GM21723 (cell line): ENCODE measurements around the gene TBC1D9B.

Experiments used
- ATAC-seq: cut with Tn5 transposase; IDR thresholded peaks from one replicate; pipeline ENCODE4 v1.9.1; 2021; ENCODE audit warnings: mild to moderate bottlenecking, moderate library complexity; ENCODE audit not compliant: unreplicated experiment

The TBC1D9B gene

GRCh38 chr5:179870952-179871351 lies 36.7 kb downstream of the TBC1D9B start:
- ATAC-seq = no peak

- ATAC-seq = no peak
These were observed 37.2 kb downstream of the TBC1D9B start for GRCh38 chr5:179870403-179870903.

DNA sequence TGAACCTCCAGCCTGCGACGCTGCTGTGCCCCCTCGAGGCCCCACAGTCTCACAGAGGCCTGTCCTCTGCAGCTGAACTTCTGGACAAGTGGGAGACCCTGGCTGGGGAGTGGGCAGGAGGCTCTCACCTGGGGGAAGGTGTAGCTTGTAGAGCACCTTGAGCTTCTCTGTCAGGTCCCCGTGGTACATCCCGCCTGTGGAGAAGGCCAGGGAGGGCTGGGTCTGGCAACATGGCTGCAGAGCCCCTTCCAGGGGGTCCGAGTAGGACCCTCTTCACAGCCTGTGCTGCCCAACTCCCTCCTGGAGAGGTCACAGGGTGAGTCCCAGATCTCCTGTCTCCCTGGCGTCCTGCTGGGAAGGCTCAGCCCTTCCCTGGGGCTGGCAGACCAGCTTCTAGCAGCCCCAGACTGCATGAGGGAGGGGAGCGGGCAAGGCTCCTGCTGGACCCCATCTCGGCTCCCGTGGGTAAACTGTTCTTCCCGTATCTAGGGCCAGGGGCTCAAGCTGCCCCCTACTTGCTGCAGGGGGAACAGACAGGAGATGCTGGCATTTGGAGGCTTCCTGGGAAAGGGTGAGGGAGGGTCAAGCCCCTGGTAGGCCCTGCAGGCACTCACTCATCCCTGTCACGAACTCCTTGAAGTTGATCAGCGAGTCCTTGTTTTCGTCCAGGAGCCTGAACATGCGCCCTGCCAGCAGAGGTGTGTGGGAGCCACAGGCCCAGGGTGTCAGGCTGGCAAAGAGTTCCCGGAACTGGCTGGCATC lies 37.9 kb downstream of the TBC1D9B start:
- ATAC-seq = no peak

GRCh38 chr5:179869101-179869500 lies 38.6 kb downstream of the TBC1D9B start:
- no peak for ATAC-seq

GRCh38 chr5:179868541-179868940 lies 39.2 kb downstream of the TBC1D9B start:
- no peak for ATAC-seq

GRCh38 chr5:179867476-179867875 lies 40.2 kb downstream of the TBC1D9B start:
- no peak for ATAC-seq

- ATAC-seq = no peak
These were observed 40.6 kb downstream of the TBC1D9B start for GRCh38 chr5:179867079-179867465.

- ATAC-seq = no peak
These were observed 41.2 kb downstream of the TBC1D9B start for GRCh38 chr5:179866241-179867078.

GRCh38 chr5:179865491-179866240 lies 42.0 kb downstream of the TBC1D9B start:
- no peak for ATAC-seq

GRCh38 chr5:179864686-179865085 lies 43.0 kb downstream of the TBC1D9B start:
- no peak for ATAC-seq

DNA sequence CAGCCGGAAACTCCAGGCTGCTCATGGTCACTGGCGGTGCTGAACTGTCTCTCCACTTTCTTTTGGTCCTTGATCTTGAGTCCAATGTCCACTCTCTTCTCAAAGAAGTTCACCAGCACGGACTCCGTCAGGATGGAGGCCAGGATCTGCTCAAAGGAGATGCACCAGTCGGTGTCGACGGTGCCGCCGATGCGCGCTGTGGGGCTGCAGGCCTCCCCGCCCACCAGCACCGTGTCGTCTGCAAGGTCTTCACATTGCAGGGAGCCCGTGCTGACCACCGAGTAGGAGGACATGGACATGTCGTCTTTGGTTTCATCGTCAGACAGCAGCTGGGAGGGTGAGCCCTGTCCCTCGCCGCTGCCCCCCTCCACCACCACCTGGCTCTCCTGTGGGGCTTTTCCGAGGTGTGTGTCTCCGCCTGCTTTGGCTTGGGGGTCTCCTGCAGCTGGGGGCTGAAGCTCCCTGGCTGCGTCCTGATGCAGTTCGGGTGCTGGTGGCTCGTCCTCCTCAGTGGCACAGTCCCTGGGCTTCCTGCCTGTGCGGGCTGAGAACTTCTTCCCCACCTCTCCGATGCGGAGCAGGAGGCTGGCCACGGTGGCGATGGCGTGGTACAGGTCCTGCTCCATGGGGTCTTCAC lies 44.1 kb downstream of the TBC1D9B start:
- ATAC-seq = no peak

GRCh38 chr5:179862891-179863290 lies 44.8 kb downstream of the TBC1D9B start:
- no peak for ATAC-seq

GRCh38 chr5:179862296-179862695 lies 45.4 kb downstream of the TBC1D9B start:
- ATAC-seq = no peak

DNA sequence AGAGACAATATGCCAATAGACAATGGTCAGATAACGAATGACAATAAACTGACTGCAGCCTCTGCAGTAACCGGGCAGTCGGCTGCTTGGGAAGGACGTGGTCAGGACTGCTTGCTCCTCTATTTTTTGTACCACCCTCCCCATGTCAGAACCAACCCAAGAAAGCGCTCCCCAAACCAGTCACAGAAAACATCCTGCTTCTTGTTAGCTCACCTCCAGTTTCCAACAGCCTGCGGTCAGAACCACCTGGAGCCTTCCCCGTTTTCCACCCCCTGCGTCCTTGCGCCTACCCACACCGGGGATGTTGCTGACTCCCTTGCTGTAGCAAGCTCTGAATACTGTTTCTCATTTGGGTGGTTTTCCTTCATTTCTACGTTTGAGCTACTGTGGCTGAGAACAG lies 47.4 kb downstream of the TBC1D9B start:
- ATAC-seq = no peak

GRCh38 chr5:179858586-179859427 lies 48.9 kb downstream of the TBC1D9B start, which contains the start of gene MRNIP:
Gene MRNIP (minus strand): TSS chr5:179858817. CDS start chr5:179858796, 21 bp downstream.
- ATAC-seq = peak; percentile 94

DNA sequence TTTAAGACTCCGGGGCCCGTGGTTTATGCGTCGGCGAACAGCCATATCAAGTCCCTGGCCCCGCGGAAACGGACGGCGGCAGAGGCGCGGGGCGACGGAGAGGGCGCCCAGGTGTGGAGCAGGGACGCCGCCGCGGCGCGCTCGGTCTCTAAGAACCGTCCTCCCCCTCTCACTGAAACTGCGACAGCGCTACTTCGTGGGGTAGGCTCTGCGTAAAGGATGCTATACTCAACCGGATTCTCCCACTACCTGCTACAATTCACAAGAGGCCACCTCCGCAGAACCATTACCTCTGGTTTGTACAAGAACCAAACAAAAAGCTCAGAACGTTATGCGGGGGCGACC lies 49.5 kb downstream of the TBC1D9B start:
- peak; percentile 51 for ATAC-seq

GRCh38 chr5:179854356-179854755 lies 53.3 kb downstream of the TBC1D9B start:
- no peak for ATAC-seq

DNA sequence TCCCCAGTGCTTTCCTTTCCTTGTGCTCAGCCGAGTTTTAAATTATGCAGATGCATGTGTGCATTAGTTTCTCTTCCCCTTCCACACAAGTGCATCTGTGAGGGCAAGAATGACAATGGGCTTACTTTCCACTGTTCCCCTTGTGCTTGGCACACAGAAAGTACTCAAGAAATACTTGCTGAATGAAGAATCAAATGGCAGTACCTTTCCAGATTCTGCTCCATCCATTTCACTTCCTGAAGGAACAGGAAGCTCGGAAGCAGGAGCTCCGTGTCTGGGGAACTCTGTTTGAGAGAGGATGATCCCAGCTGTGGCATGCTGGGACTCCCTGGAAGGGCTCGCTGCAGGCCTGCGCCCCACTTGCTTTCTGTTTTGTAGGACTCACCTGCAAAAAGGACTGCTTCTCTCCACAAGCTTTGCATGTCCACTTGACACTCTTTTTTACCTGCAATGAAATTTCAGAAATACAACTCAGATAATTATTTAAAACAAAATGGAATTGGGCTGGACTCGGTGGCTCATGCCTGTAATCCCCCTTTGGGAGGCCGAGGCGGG lies 54.6 kb downstream of the TBC1D9B start:
- ATAC-seq = peak; percentile 92

GRCh38 chr5:179841621-179842020 lies 66.1 kb downstream of the TBC1D9B start:
- ATAC-seq = no peak

GRCh38 chr5:179840766-179841165 lies 66.9 kb downstream of the TBC1D9B start:
- ATAC-seq = no peak
